Measurements from ENCODE around the gene BTRC.

The BTRC gene

GRCh38 chr10:101485207-101485606 lies 131.2 kb downstream of the BTRC start:
- DNase-seq (ENCODE audit: low read depth), result no peak
- no peak for TF ChIP-seq CTCF (IDR thresholded peaks at IDR 0.05; ENCODE audit: insufficient read depth, low read depth, low read length, missing control alignments)

DNA sequence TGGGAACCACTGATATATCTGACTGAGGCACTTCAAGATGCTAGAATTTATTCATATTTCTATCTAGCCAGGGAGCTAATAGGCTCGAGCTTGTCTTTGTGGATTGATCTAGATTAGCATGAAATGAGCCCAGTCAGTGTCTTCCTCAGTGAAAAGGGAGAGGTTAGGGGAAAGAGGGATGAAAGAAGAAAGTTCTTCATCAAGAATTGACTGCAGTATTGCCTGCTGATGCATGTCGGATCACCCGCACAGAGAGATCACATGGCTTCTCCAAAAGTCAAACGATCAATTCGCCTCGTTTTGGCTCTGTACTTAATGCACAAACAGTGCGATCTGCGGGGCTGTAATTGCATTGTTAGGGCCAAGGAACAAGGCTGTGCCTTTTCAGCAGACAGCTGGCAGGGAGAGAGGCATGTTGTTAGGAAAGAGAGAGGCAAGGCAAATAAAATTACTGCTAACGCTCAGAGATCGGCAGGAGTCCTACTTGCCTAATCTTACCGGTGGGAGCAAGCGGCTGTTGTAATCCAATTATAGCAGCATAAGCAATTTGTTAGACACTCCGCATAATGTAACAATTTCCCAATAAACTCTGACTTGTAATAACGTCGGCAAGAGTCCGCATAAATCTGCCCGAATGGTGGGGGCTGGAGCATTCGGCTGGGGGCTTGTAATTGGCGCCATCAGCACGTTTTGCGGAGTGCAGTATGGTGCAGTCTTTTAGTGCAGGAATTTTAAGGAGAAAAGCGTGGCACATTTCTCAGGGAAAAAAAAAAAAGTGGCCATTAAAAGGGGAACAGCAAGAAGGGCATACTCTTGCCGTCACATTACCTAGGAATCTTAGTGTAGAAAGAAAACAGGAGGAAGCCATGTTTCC lies 132.0 kb downstream of the BTRC start:
- H3K4me3 ChIP-seq (ENCODE audit: low read length), result no peak overlapping the region
- DNase-seq (ENCODE audit: low read depth), result no peak
- TF ChIP-seq CTCF (IDR thresholded peaks at IDR 0.05; ENCODE audit: insufficient read depth, low read depth, low read length, missing control alignments), result no peak

More at GRCh38 chr10:101485207-101485606, 131.2 kb downstream of the BTRC start:
- no peak overlapping the region for H3K4me3 ChIP-seq (ENCODE audit: low read length)

DNA sequence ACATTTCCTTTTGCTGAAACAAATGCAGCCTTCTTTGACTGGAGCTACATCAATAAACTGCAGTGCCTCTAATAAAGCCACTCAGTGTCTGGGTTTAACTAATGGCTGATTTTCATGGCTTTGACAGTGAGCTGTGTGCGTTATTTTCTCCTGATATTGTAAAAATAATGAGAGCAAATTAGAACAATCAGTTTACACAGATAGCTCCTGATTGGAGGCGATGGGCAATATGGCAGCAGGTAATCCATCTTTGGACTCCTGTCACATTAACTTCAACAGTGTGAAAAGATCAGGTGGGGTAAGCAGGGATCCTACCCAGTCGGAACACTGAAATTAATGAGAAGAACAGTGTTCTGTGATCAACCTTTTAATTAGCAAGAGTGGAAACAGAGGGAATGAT lies 133.4 kb downstream of the BTRC start:
- H3K4me3 ChIP-seq (ENCODE audit: low read length), result no peak overlapping the region
- TF ChIP-seq CTCF (IDR thresholded peaks at IDR 0.05; ENCODE audit: insufficient read depth, low read depth, low read length, missing control alignments), result no peak
- no peak for DNase-seq (ENCODE audit: low read depth)

DNA sequence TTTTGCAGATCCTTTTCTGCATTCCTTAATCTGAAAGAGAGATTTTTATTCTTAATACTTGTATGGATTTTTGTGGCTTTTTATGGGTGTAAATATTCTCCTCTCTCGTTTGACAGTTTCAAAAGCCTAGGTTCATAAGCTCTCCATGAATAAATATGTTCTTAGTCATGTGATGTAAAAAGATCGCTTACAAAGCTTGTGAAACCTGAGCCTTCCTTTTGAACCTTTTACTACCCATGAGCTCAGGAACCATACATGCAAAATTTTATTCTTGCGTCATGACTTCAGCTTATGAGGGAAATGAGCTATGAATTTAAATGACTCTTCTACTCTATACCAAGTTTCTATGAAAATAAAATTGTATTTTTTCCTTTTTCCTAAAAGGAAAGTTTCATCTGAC lies 135.4 kb downstream of the BTRC start:
- TF ChIP-seq CTCF (IDR thresholded peaks at IDR 0.05; ENCODE audit: insufficient read depth, low read depth, low read length, missing control alignments), result no peak
- peak; percentile 46 for DNase-seq (ENCODE audit: low read depth)
- H3K4me3 ChIP-seq (ENCODE audit: low read length), result no peak overlapping the region

GRCh38 chr10:101490026-101490425 lies 136.1 kb downstream of the BTRC start:
- TF ChIP-seq CTCF (IDR thresholded peaks at IDR 0.05; ENCODE audit: insufficient read depth, low read depth, low read length, missing control alignments), result no peak
- no peak overlapping the region for H3K4me3 ChIP-seq (ENCODE audit: low read length)
- no peak for DNase-seq (ENCODE audit: low read depth)

- no peak for DNase-seq (ENCODE audit: low read depth)
- H3K4me3 ChIP-seq (ENCODE audit: low read length), result no peak overlapping the region
- TF ChIP-seq CTCF (IDR thresholded peaks at IDR 0.05; ENCODE audit: insufficient read depth, low read depth, low read length, missing control alignments), result no peak
Observed at GRCh38 chr10:101492205-101492604, 138.2 kb downstream of the BTRC start.

GRCh38 chr10:101492814-101493213 lies 138.8 kb downstream of the BTRC start:
- no peak overlapping the region for H3K4me3 ChIP-seq (ENCODE audit: low read length)
- DNase-seq (ENCODE audit: low read depth), result no peak
- no peak for TF ChIP-seq CTCF (IDR thresholded peaks at IDR 0.05; ENCODE audit: insufficient read depth, low read depth, low read length, missing control alignments)

All from epithelial cell of esophagus (primary cell).